ENCODE results near the gene FHIT.

DNA sequence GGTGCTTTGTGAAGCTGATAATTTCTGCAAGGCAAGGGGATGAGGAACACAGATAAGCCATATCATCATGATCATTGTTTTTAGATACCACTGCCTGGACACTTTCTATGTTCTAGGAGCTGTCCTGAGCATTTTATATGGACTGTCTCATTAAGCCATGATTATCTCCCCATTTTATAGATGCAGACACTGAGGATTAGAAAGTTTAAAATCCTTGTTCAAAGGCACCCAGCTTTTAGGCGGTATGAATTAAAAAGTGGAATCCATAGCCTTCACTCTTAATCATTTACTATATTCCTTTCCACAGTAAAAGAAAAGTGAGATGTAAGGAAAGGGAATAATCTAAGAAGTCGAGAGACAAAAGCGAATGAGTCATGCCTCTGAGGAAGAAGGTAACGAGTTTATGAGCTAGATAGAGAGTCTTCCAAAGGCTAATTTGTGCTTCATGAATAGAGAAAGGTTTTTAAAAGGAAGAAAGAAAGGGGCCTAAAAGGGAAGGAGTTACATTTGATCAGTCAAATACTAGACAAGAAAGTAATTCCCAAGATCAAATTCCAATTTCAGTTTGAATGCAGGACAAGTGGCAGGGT lies 856.0 kb downstream of the FHIT start:
- TF ChIP-seq, protein P1, sequence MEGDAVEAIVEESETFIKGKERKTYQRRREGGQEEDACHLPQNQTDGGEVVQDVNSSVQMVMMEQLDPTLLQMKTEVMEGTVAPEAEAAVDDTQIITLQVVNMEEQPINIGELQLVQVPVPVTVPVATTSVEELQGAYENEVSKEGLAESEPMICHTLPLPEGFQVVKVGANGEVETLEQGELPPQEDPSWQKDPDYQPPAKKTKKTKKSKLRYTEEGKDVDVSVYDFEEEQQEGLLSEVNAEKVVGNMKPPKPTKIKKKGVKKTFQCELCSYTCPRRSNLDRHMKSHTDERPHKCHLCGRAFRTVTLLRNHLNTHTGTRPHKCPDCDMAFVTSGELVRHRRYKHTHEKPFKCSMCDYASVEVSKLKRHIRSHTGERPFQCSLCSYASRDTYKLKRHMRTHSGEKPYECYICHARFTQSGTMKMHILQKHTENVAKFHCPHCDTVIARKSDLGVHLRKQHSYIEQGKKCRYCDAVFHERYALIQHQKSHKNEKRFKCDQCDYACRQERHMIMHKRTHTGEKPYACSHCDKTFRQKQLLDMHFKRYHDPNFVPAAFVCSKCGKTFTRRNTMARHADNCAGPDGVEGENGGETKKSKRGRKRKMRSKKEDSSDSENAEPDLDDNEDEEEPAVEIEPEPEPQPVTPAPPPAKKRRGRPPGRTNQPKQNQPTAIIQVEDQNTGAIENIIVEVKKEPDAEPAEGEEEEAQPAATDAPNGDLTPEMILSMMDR (IDR thresholded peaks at IDR 0.05): no peak
- TF ChIP-seq POLR2A (IDR thresholded peaks at IDR 0.05): no peak
